ENCODE measurements around the gene MYO1A.
A peak's percentile ranks its signal among the peaks of the same experiment; 100 is the strongest.
"Not testable (repeated sequence)": the region's sequence is repeated elsewhere in the genome, so short reads cannot be mapped to it uniquely, and the experiment has no call there.

The MYO1A gene

DNA sequence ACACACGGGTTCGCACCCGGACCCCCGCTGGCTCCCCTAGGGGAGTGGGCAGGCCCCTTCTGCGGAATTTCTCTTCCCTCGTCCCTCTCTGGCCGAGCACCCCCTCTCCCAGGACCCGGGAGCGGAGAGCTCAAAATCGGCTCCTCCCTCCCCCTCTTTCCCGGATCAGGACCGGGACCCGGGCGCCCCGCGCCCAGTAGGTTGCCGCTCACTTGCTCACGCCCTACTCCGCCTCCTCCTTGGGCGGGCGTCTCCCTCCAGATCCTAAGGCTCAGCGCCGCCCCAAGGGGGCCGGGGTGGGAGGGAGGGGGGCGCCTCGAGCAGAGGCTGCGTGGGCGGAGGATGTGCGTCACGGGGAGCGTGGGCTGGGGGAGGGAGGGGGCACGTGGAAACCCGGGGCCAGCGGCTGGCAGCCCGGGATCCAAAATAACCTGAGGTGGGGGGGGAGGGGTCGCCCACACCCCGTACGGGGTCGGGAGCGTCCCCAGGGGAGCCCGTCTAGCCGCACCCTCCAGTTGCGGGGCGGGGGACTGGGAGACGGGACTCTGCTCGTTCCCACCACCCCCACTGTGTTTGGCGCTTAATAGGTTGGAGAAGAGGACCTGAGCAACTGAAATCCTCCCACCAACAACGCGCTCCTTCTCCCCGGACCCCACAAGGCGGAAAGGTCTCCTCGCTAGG lies 37.2 kb upstream of the MYO1A start:
- DNase-seq, result peak; percentile 91 to 94

- DNase-seq, result peak; percentile 63 to 69
Measured at GRCh38 chr12:57086493-57087009, 36.6 kb upstream of the MYO1A start.

DNA sequence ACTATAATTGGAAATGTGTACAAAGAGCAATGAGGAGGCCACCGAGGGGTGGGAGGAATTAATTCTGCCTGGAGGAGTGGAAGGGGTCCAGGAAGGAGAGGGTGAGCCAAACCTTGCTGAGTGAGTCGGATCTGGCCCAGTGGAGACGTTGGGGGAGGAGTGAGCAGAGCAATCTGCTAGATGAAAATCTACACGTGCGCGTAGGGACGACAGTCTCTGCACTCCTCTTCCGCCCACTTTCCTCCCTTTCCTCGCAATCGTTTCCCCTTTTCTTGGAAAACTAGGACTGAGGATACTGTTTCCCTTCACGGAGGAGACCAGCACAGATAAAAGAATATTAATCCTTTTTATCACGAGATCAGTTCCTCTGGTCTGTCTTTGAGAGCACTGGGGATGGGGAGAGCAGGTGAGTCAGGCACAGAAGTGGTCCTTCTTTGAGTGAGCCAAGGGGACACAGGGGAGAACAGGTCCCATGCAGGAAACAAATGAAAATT lies 36.1 kb upstream of the MYO1A start:
- peak; percentile 54 to 56 for DNase-seq

- DNase-seq, result no peak
Measured at GRCh38 chr12:57080855-57081254, 30.9 kb upstream of the MYO1A start.

- no peak for DNase-seq
Measured at GRCh38 chr12:57079821-57080220, 29.9 kb upstream of the MYO1A start.

DNA sequence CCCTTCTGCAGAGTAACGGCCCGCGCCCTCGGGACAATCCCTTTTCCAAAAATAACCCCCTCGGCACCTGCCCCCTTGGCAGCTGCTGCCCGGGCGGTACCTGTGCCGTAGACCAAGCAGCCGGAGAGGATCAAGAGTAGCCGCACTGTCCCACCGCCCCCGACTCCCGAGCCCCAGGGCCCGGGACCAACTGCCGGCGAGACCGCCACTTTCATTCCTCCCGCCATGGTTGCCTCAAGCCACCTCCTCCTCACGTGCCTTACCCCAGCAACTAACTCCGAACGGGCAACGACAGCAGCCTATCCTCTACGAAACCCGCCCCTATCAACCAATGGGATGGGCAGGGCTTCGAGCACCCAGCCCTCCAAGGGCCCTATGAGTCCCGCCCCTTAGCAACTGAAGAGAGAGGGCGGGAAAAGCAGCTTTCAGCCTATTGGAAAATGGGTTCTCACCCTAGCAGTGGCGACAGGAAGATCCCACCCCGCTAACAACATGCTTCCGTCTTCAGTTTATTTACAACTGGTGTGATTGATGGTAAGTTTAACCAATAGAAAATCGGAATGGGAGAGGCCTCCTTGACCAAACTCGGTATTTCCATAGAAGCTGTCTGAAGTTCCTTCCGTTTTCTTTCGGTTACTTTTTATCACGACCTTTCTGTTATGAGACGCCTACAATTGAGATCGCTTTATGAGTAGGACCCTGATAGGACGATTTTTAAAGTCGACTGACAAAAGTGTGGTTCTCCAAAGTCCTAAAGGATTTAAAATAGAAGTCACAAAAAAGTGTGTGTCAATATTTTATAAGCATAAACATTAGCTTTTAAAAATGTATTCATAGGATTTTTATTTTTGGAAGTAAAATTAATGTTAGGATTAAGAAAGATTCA lies 28.8 kb upstream of the MYO1A start, which contains the start of gene NEMP1:
NEMP1 (minus strand) TSS at position 273 of the 886 bp plus-strand sequence; CDS start at position 227, 46 bp downstream.
- peak; percentile 89 to 94 for DNase-seq

DNA sequence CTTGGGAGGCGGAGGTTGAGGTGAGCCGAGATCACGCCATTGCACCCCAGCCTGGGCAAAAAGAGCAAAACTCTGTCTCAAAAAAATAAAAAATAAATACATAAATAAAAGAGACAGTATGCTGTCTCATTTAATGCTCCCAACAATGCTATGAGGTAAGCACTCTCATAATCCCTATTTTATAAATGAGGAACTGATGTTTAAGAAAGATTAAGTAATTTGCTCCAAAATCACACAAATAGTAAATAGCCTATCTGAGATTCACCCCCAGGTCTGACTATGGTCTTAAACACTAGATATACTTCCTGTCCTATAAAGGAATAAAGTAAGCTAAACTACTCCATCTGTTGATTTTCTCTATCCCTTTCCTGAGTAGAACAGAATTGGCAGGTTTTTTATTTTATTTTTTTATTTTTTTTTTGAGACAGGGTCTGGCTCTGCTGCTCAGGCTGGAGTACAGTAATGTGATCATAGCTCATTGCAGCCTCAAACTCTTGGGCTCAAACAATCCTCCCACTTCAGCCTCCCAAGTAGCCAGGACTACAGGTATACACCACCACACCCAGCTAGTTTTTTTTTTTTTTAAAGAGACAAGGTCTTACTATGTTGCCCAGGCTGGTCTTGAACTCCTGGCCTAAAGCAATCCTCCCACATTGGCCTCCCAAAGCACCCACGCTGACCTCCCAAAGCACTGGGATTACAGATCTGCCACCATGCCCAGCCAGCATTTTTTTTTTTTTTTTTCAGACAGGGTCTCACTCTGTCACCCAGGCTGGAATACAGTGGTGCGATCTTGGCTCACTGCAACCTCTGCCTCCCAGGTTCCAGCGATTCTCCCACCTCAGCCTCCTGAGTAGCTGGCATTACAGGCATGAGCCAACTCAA lies 23.9 kb upstream of the MYO1A start:
- DNase-seq, result not testable (repeated sequence)

DNA sequence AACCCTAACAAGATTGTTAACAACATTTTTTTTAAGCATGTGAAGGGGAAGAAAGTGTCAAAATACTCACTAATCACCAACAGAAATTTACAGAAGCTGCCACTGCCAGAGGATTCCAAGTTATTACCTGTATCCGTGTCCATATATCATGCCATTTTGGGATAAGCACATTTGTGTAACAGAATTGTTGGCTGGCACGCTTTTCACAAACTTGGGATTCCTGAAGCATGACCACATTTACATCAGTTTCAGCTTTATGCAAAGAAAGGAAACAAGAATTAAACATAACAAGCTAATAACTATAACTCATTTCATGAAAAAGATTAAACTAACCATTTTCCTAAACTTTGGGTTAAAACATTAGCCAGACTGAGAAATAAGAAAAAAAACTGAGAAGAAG lies 22.7 kb upstream of the MYO1A start:
- DNase-seq, result no peak

DNA sequence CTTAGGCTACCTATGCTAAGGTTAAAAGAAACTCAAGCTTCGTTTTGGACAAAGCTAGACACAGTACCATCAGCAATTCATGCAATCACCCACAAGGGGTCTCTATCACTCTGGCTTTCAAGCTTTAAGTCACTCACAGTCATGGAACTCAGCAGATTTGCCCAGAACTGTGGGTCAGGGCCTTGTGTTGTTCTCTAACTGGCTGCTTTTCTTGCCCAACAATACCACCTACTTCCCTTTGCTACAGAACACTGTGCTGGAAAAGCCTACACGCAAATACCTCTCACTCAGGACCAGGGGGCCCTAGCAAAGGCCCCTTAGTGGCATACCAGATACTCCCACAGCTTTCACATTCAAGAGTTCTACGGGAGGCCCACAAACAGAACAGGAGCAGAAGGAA lies 19.6 kb upstream of the MYO1A start:
- peak; percentile 44 to 64 for DNase-seq

DNA sequence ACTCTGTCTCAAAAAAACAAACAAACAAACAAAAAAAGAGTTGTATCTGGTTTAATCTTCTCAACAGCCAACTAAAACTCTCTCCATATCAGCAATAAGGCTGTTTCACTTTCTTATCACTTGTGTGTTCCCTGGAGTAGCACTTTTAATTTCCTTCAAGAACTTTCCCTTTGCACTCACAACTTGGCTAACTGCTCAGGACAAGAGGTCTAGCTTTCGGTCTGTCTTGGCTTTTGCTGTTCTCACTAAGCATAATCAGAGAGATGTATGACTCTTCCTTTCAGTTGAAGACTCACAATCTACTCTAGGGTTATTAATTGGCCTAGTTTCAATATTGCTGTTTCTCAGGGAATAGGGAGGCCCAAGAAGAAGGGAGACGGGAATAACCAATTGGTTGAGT lies 16.3 kb upstream of the MYO1A start:
- DNase-seq, result no peak

GRCh38 chr12:57063991-57064685 lies 14.2 kb upstream of the MYO1A start:
- peak; percentile 28 to 64 for DNase-seq

DNA sequence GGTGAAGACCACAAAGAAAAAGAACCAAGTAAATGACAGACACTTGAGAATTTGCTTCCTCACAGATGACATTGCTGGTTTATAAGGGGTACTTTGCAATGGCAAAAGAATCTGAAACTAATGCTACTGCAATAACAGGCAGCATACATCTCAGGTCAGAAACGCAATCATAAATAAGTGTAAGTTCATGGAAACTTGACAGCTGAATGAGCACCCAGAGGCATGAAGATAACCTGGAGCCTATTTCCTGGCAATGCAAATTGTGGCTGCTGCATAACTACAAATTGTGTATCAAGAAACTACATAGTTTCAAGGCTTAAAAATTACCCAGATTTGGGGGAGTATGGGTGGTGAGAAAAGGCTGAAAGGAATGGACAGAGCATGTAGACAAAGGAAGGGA lies 8.5 kb upstream of the MYO1A start:
- no peak for DNase-seq

- no peak for DNase-seq
Measured at GRCh38 chr12:57057067-57057751, 7.3 kb upstream of the MYO1A start.

GRCh38 chr12:57055824-57056223 lies 5.9 kb upstream of the MYO1A start:
- DNase-seq, result no peak

DNA sequence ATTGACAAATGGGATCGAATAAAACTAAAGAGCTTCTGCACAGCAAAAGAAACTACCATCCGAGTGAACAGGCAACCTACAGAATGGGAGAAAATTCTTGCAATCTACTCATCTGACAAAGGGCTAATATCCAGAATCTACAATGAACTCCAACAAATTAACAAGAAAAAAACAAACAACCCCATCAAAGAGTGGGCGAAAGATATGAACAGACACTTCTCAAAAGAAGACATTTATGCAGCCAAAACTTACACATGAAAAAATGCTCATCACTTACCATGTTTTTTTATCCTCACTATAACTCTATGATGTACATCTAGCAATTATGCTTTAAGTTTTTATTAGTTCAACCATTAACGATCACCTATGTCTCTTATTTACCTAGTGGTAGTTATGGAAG lies 4.0 kb upstream of the MYO1A start:
- not testable (repeated sequence) for DNase-seq

DNA sequence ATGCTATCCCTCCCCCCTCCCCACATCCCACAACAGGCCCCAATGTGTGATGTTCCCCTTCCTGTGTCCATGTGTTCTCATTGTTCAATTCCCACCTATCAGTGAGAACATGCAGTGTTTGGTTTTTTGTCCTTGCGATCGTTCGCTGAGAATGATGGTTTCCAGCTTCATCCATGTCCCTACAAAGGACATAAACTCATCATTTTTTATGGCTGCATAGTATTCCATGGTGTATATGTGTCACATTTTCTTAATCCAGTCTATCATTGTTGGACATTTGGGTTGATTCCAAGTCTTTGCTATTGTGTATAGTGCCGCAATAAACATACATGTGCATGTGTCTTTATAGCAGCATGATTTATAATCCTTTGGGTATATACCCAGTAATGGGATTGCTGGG lies 3.2 kb upstream of the MYO1A start:
- not testable (repeated sequence) for DNase-seq

DNA sequence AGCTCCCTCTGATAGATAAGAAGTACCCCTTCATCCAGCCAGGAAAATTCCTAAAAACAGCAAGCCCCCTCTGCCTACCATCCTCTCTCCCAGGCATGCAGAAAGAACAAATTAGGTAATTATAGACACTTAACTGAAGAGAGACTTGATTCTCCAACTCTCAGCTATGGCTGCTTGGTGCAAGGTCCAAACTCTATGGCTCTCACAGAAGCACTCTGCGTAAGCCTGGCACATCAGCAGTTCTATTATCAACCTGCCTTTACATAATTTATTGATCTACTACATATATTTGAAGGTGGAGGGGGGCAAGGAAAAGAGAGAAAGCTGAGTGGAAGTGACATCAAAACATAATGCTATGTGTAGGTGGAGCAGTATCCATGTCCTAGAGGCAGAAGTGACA lies 1.1 kb upstream of the MYO1A start:
- no peak for DNase-seq

GRCh38 chr12:57049119-57049446 lies 846 bp downstream of the MYO1A start:
- no peak for DNase-seq

- no peak for DNase-seq
Measured at GRCh38 chr12:57048423-57049118, 1.4 kb downstream of the MYO1A start.

GRCh38 chr12:57047981-57048380 lies 1.9 kb downstream of the MYO1A start:
- DNase-seq, result no peak
